DOHH2 (cell line): ENCODE results near the gene OTX2.

ENCODE experiments used
- H3F3A ChIP-seq: fragments of 200-600 bp; sonication (generic), shearing (Covaris generic); 2 replicates; pipeline ENCODE4 v1.6.0; 2016; ENCODE audit warnings: antibody characterized with exemption, mild to moderate bottlenecking; ENCODE audit not compliant: control insufficient read depth, insufficient read depth
- H3K27ac ChIP-seq: fragments of 200-600 bp; sonication (generic); 2 replicates; pipeline ENCODE4 v1.5.1; 2014; ENCODE audit warnings: low read depth, mild to moderate bottlenecking, low read length, moderate library complexity
- H3K27me3 ChIP-seq: fragments of 200-600 bp; sonication (generic); 2 replicates; pipeline ENCODE4 v1.6.1; 2014; ENCODE audit warnings: mild to moderate bottlenecking, low read length, mixed read lengths; ENCODE audit not compliant: control insufficient read depth
- H3K36me3 ChIP-seq: fragments of 200-600 bp; sonication (generic); 2 replicates; pipeline ENCODE4 v1.6.1; 2014; ENCODE audit warnings: mild to moderate bottlenecking, low read length, moderate library complexity, mixed read lengths; ENCODE audit not compliant: control insufficient read depth
- H3K4me1 ChIP-seq: fragments of 200-600 bp; sonication (generic); 2 replicates; pipeline ENCODE4 v1.6.1; 2014; ENCODE audit warnings: mild to moderate bottlenecking, low read length, mixed read lengths; ENCODE audit not compliant: control insufficient read depth
- H3K4me2 ChIP-seq: fragments of 200-600 bp; sonication (generic); 2 replicates; pipeline ENCODE4 v1.6.0; 2014; ENCODE audit warnings: mild to moderate bottlenecking, low read length, moderate library complexity
- H3K4me3 ChIP-seq: fragments of 200-600 bp; sonication (generic); 2 replicates; pipeline ENCODE4 v1.5.1; 2014; ENCODE audit warnings: mild to moderate bottlenecking, low read length, mixed read lengths
- H3K79me2 ChIP-seq: fragments of 200-600 bp; sonication (generic); 2 replicates; pipeline ENCODE4 v1.6.1; 2014; ENCODE audit warnings: mild to moderate bottlenecking, low read length, mixed read lengths; ENCODE audit not compliant: control insufficient read depth
- H3K9me2 ChIP-seq: fragments of 200-600 bp; sonication (generic); replicated peaks from 2 replicates; pipeline ENCODE4 v1.6.1; 2014; ENCODE audit warnings: mild to moderate bottlenecking, low read length, mixed read lengths; ENCODE audit not compliant: control insufficient read depth
- H3K9me3 ChIP-seq: fragments of 200-600 bp; sonication (generic); 2 replicates; pipeline ENCODE4 v1.6.1; 2014; ENCODE audit warnings: antibody characterized with exemption, low read length, mixed read lengths; ENCODE audit not compliant: control insufficient read depth, insufficient read depth
- H4K20me1 ChIP-seq: fragments of 200-600 bp; sonication (generic); 2 replicates; pipeline ENCODE4 v1.6.0; 2014; ENCODE audit warnings: low read depth, mild to moderate bottlenecking, antibody characterized with exemption, low read length, moderate library complexity; ENCODE audit not compliant: control insufficient read depth, insufficient read depth
- CTCF ChIP-seq: fragments of 200-600 bp; sonication (generic); IDR thresholded peaks from one replicate; pipeline ENCODE4 v1.5.1; 2014; ENCODE audit warnings: antibody characterized with exemption, mild to moderate bottlenecking, low read depth, low read length; ENCODE audit not compliant: poor library complexity, severe bottlenecking
- EZH2phosphoT487 ChIP-seq: fragments of 200-600 bp; sonication (generic); IDR thresholded peaks from 2 replicates; pipeline ENCODE4 v1.6.1; 2017; ENCODE audit warnings: borderline replicate concordance, mild to moderate bottlenecking, antibody characterized with exemption, low read length, moderate library complexity, mixed read lengths

Gene OTX2

DNA sequence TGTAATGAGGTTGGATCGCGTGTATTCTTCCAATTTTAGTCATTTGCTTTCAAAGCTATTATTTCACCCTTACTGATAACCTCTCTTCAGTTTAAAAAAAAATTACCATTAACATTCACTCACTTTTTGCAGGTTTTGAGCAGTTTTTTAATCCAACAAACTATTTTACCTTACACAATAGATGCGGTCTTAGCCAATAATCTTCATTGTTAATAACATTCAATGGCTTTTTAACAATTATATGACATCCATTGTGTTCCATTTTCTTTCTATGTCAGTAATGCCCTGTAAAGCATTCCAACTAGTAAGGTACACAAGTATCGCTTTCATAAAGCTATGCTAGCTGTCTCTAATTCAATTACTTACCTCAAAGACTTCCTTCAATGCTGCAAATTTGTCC, 18.9 kb upstream of the OTX2 start:
- Histone ChIP-seq H3K27ac (no peak overlapping the region), H3K4me3 (no peak overlapping the region), H3K4me2 (no peak overlapping the region), H3K9me3 (no peaks in the 10 kb centered on the region), H3K4me1 (no peaks in the 10 kb centered on the region), H3K27me3 (no peaks in the 10 kb centered on the region), H4K20me1 (no peaks in the 10 kb centered on the region), H3K79me2 (no peaks in the 10 kb centered on the region), H3F3A (no peaks in the 10 kb centered on the region), H3K36me3 (no peaks in the 10 kb centered on the region), H3K9me2 (no peaks in the 10 kb centered on the region)
- TF ChIP-seq CTCF (no peak), EZH2phosphoT487 (no peak)

DNA sequence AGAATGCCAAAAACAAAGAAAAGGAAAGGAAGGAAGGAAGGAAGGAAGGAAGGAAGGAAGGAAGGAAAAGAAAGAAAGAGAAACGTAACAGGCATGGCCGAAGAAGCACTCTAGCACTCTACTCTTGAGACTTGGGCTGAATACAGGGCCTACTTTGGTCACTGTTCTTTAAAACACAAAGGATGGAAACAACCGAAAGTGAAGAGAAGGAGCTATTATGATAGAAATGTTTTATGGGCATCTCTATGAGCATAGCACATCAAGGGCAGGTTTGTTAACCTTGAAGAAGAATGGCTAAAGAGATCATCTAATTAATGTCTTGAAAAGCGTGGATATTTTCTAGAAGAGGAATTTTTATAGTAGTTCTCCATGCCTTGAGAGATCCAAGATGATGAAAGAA, 15.9 kb upstream of the OTX2 start:
- H3K36me3 ChIP-seq: no peaks in the 10 kb centered on the region
- H3F3A ChIP-seq: no peaks in the 10 kb centered on the region
- H3K4me1 ChIP-seq: no peaks in the 10 kb centered on the region
- H3K4me3 ChIP-seq: no peak overlapping the region
- H3K27me3 ChIP-seq: no peaks in the 10 kb centered on the region
- no peaks in the 10 kb centered on the region for H3K9me2 ChIP-seq
- no peaks in the 10 kb centered on the region for H4K20me1 ChIP-seq
- H3K4me2 ChIP-seq: no peak overlapping the region
- no peaks in the 10 kb centered on the region for H3K9me3 ChIP-seq
- no peak overlapping the region for H3K27ac ChIP-seq
- TF ChIP-seq EZH2phosphoT487: no peak
- TF ChIP-seq CTCF: no peak
- H3K79me2 ChIP-seq: no peaks in the 10 kb centered on the region

DNA sequence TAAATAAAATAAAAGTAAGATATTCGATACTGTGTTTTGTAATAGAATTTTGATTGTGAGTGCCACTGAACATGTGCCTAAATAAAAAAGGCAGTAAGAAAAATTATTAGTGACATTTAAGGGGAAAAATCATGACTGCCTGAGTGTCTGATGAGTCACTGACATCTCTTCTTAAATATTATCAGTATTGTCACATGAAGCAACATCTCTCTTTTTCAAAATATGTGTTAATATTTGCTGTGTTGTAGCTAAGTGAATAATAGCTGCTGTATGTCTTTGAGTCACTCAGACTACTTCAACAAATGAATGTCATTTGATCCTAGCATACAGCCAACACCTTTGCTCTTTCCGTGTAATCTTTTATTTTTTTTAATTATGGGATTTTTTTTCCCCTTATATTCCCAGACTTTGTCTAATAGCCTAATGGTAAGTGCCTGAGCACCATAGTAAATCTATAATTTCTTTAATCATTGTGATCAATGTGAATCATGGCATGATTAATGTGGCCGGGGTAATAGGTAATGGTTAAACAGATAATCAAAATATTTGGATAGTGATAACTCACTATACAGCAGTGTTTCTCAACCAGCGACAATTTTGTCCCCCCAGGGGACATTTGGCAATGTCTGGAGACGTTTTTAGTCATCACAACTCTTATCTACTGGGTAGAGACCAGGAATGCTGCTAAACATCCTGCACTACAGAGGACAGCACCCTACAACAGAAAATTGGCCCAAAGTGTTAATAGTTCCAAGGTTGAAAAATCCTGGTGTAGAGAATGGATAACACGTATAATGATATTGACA, 11.7 kb upstream of the OTX2 start:
- Histone ChIP-seq H3K27ac (no peak overlapping the region), H3K9me3 (no peaks in the 10 kb centered on the region), H3K9me2 (no peaks in the 10 kb centered on the region), H3F3A (no peaks in the 10 kb centered on the region), H3K4me1 (no peaks in the 10 kb centered on the region), H3K4me3 (no peak overlapping the region), H3K4me2 (no peak overlapping the region), H3K79me2 (no peaks in the 10 kb centered on the region), H3K27me3 (no peaks in the 10 kb centered on the region), H3K36me3 (no peaks in the 10 kb centered on the region), H4K20me1 (no peaks in the 10 kb centered on the region)
- TF ChIP-seq EZH2phosphoT487 (no peak), CTCF (no peak)
